GM18909 (cell line): ENCODE results near the gene CHRNB1.

Source experiments
- ATAC-seq: cut with Tn5 transposase; IDR thresholded peaks from one replicate; pipeline ENCODE4 v1.9.1; 2021; ENCODE audit warnings: mild to moderate bottlenecking; ENCODE audit not compliant: unreplicated experiment, poor library complexity

CHRNB1 gene

DNA sequence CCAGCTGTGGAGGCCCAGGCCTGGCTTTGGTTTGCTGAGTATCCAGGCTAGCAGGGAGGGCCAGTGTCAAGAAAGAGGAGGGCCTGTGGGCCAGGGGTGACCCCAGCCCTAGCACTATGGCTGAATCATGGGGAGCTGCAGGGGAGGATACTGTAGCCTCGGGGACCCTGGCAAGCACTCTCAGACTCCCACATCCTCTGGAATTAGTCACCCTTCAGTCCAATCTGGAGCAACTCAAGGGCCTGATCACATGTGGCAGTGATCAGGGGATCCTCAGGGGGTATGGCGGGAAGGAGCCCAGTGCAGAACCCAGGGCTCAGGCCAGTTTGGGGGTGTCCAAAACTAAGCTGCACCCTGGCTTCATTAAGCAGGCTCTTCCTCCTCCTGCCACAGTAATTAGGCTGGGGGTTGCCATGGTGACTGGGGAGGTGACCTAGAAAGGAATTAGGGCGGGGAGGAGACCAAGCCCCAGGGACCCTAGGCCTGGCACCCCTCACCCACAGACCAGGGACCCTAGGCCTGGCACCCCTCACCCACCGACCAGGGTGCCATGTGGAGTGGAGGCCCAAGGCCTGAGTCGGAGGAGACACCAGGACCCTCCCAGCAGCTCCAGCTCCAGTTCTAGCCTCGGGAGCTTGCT lies 31.4 kb upstream of the CHRNB1 start:
- no peak for ATAC-seq

DNA sequence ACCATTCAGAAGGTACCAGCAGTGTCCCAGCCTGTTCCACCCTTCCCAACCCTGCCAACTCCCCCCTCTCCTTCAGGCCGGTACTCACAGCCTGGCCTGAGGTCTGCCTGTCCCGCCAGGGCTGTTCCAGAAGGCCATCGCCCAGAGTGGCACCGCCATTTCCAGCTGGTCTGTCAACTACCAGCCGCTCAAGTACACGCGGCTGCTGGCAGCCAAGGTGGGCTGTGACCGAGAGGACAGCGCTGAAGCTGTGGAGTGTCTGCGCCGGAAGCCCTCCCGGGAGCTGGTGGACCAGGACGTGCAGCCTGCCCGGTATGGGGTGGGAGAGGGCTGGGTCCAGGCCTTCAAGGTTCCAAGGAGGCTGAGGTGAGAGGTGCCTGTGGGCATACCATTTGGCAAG lies 30.0 kb upstream of the CHRNB1 start:
- no peak for ATAC-seq

DNA sequence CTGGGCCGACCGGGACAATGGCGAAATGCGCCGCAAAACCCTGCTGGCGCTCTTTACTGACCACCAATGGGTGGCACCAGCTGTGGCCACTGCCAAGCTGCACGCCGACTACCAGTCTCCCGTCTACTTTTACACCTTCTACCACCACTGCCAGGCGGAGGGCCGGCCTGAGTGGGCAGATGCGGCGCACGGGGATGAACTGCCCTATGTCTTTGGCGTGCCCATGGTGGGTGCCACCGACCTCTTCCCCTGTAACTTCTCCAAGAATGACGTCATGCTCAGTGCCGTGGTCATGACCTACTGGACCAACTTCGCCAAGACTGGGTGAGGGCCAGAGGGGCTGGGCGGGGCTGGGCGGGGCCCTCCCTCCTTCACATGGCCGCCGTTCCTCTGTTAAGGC lies 29.1 kb upstream of the CHRNB1 start:
- ATAC-seq: no peak

DNA sequence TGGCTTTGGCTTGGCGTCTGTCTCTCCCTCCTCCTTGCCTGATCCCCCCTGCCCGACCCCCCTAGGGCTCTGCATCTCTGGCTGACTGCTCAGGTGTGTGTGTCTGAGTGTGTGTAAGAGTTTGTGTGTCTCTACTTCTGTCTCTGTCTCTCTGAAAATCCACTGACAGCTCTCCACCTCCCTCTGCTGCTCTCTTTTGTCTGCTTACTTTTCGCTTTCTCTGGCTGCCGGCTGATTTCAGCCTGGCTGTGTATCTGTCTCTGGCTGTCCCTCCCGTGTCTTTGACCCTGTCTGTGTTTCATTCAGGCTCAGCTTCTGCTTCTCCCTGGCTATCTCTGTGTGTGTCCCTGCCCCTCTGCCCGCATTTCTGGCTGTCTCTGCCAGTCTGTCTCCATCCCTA lies 28.5 kb upstream of the CHRNB1 start:
- no peak for ATAC-seq

DNA sequence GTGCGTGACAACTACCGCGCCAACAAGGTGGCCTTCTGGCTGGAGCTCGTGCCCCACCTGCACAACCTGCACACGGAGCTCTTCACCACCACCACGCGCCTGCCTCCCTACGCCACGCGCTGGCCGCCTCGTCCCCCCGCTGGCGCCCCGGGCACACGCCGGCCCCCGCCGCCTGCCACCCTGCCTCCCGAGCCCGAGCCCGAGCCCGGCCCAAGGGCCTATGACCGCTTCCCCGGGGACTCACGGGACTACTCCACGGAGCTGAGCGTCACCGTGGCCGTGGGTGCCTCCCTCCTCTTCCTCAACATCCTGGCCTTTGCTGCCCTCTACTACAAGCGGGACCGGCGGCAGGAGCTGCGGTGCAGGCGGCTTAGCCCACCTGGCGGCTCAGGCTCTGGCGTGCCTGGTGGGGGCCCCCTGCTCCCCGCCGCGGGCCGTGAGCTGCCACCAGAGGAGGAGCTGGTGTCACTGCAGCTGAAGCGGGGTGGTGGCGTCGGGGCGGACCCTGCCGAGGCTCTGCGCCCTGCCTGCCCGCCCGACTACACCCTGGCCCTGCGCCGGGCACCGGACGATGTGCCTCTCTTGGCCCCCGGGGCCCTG lies 27.7 kb upstream of the CHRNB1 start:
- no peak for ATAC-seq

DNA sequence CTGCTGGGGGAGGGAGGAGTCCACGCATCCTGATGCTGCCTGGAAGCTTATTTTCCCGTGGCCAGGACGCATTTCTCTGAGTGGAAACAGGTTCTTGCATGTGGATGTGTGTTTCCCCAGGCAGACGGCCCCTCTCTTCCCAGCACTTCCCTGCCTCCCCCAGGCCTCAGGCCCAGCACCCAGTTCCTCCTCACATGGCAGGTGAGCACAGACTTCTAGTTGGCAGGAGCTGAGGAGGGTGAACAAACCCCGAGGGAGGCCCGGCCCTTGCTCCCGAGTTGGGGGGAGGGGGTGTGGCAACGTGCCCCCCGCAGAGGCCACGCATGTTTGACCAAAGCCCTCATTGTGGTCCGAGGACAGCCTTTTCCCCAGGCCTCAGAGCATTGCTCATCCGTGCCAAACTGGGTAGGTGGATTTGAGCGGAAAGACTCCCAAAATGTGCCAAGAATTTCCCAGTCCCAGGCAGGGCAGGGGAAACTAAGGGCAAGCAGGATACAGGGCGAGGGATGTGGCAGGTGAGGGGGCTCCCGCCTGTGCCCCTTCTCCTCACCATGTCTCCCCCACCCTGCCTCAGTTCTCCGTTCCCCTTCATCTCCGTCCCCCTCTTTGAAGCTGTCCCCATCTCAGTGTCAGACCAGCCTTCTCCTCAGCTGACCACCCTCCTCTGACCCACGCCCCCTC lies 26.2 kb upstream of the CHRNB1 start:
- no peak for ATAC-seq

DNA sequence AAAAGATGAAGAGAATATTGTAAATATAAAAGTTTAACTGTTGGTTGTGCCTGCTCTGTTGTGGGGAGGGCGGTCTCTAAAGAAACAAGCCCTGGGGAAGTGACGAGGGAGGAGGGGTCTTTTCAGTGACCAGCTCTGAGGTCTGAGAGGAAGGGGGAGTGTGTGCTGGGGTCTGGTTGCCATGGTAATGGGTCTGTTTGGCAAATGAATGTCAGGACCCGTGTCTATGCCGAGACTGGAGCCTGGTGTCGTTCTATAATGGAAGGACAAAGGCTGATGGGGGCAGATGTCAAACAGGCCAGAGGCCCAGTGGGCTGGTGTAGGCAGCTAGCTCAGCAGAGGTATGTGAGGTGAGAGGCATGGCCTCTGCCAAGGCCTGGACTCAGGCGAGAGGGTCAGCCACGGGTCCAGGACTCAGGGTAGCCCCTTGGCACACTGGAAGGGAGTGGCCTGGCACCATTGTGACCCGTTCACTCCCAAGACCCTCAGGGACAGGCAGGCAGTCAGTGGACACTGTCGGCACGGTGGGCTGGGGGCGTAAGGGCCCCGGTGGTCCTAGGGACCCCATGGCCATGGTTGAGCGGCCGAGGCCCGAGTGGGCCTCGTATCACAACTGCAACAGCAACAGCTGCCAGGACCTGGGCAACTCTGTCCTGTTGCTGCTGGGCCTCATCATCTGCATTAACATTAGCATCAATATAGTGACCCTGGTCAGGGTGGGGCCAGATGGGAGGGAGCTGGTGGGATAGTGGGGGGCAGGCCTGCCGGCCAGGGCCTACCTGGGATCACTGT lies 24.8 kb upstream of the CHRNB1 start, which contains the start of gene SPEM1:
Gene SPEM1 (plus strand): TSS at position 506 of the 792 bp plus-strand sequence. CDS start 61 bp downstream, at position 567.
- ATAC-seq: no peak

DNA sequence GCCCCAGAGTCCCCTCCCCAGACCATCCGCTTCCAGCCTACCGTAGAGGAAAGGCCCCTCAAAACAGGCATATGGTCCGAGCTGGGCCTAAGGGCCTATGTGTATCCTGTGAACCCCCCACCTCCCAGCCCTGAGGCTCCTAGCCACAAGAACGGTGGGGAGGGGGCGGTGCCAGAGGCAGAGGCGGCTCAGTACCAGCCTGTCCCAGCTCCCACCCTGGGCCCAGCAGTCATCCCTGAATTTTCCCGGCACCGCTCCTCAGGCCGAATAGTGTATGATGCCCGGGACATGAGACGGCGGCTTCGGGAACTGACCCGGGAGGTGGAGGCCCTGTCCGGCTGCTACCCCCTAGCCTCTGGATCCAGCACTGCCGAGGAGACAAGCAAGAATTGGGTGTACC lies 23.7 kb upstream of the CHRNB1 start:
- no peak for ATAC-seq

DNA sequence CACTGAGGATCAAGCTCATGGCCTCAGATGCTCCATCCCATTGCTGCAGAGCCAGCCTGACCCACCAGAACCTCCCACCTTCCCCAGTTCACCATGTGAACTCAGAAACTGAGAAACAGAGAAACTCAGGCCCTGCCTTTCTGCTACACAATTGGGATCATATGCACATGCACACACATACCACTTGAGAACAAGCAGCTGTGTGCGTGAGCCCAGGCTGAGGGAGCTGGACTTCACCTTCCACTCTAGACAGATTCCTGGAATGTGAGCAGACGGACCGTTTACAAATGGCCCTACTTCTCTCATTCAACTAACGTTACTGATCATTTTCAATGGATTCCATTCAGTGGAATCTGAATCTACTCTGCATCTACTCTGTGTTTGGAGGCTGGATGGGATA lies 21.2 kb upstream of the CHRNB1 start:
- ATAC-seq: no peak

DNA sequence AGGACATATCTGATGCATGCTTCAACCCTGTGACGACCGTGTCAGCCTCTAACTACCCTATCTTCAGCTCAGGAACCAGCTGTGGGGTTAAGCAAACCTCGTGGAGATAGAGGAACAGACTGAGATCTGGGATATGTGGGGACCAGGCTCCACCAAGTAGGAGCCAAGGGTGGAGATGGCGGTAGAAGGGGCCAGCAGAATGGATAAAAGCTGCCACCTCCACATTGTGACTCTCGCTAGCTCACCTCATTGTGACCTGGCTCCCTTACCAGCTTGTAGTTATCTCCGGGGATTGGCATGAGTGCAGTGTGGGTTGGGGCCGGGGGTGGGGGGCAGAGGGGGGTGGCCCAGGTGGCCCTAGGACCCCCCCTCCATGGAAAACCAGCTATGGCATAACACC lies 19.5 kb upstream of the CHRNB1 start, which contains the start of gene SPEM2:
Gene SPEM2 (plus strand): TSS at position 301 of the 400 bp plus-strand sequence. CDS start 73 bp downstream, at position 374.
- no peak for ATAC-seq

DNA sequence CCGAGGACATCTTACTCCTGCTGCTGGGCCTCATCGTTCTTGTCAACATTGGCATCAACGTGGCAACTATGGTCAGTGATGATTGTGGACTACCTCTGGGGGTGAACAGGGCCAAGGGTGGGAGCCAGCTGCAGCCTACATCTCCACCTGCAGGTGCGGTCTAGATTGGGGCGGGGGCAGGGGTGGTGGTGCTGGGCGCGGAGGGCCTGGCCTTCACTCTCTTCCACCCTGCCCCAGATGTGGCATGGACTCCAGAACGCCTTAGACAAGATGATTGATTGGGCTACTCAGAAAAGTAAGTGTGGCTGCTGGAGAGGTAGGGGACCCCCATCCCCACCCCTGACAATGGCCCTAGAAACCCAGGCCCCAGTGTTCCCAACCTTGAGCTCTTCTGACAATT lies 19.1 kb upstream of the CHRNB1 start:
- no peak for ATAC-seq

DNA sequence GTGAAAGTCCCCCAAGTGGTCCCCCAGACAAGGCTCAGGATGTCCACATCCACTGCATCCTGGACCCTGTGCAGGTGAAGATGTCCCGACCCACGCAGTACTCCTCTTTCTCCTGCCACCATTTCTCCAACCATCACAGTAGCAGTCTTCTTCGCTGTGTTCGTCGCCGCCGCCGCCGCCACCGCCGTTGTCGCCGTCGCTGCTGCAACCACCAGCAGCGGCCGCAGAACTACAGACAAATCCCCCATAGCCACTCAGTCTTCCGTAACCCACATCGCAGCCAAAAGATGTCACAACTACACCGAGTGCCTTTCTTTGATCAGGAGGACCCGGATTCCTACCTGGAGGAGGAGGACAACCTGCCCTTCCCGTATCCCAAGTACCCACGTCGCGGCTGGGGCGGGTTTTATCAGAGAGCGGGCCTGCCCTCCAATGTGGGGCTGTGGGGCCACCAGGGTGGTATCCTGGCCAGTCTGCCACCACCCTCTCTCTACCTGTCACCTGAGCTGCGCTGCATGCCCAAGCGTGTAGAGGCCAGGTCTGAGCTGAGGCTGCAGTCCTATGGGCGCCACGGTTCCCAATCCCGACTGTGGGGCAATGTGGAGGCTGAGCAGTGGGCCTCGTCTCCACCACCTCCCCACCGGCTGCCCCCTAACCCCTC lies 18.5 kb upstream of the CHRNB1 start:
- ATAC-seq: no peak

DNA sequence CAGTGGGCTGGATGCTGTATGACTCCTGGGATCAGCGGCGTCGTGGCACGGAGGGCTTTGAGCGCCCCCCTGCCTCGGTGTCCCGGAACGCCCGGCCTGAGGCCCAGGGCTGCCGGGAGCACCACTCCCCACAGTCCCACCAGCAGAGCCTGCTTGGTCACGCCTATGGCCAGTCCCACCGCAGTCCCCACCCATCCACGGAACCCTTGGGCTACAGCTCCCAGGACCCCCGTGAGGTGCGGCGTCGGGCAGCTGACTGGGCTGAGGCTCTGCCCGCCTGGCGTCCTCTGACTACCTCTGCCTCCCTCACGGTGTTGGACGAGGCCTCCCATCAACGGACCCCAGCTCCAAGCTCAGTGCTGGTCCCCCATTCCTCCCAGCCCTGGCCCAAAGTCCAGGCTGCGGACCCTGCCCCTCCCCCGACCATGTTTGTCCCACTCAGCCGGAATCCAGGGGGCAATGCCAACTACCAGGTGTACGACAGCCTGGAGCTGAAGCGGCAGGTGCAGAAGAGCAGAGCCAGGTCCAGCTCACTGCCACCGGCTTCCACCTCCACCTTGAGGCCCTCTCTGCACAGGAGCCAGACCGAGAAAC lies 17.9 kb upstream of the CHRNB1 start:
- no peak for ATAC-seq

DNA sequence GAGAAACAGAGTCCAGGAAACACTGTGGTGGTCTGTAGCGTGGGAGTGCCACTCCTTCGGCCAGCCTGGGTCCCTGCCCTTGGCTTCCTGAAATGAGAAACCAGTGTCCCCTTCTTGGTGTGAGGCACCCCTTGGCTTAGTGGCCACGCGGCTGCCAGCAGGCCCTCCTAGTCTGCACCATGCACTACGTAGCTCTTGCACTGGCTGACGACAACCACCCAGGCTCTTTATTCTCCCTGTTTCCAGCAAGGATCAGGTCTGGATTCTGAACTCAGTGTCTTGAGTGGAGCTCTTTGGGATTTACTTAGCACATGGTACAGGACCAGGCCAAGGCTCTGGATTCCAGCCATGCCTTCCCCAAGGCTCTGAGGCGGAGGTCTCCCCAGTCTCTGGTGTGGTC lies 17.3 kb upstream of the CHRNB1 start:
- no peak for ATAC-seq

DNA sequence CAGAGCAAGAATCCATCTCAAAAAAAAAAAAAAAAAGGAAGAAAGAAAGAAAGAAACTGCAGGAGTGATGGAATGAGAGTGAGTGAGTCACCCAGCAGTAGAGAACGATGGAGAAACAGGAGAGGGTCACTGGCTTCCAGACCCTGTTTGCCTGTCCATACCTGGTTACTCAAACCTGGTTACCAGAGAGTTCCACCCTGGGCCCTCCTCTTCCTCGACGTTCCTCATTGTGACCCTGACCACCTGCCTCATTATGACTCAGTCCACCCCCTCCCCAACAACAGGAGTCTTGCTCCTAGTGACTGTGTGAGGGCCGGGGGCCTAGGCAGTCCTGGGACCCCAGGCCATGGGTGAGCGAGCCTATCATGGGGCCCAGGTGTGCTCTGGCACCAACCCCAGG lies 16.3 kb upstream of the CHRNB1 start, which contains the start of gene SPEM3:
Gene SPEM3 (plus strand): TSS at position 301 of the 400 bp plus-strand sequence. CDS start 46 bp downstream, at position 347.
- ATAC-seq: no peak

DNA sequence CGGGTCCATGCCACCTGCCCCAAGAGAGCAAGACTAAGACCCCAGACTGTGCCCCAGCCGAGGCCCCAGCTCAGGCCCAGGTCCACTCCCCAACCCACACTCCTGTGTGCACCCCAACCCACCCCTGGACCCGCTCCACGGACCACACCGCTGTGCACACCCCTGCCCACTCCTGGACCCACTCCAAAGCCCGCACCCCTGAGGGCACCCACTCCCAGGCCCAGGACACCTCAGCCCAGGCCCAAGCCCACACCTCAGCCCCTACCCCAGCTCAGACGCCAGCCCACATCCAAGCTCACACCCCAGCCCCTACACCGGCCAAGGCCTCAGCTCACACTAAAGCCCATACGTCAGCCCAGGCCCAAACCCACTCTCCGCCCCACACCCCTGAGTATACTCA lies 15.1 kb upstream of the CHRNB1 start:
- ATAC-seq: no peak

DNA sequence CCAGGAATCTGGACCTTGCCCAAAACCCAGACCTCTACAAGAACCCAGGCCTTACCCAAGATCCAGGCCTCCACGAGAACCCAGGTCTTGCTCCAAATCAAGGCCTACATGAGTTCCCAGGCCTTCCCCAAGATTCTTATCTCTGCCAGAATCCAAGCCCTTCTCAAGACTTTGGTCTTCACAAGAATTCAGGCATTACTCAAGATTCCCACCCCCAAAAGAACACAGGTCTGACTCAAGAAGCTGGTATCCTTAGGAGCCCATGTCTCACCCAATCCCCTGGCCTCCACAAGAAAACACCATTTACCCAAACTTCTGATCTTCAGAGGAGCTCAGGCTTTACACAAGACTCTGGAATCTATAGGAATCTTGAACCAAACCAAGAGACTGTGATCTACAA lies 13.6 kb upstream of the CHRNB1 start:
- no peak for ATAC-seq

DNA sequence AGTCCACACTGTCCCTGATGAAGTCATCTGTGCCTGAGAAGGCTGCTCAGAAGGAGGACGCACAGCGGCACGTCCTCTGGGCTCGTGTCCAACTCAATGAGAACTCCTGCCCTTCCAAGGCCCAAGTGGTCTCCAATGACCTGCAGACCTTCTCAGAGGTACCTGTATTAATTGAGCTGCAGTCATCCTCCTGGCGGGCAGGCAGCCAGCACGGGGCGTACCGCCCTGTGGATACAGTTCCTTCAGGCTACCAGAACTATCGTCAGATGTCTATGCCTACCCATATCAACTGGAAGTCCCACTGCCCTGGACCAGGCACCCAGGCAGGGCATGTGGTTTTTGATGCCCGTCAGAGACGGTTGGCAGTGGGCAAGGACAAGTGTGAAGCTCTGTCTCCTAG lies 12.6 kb upstream of the CHRNB1 start:
- ATAC-seq: no peak

DNA sequence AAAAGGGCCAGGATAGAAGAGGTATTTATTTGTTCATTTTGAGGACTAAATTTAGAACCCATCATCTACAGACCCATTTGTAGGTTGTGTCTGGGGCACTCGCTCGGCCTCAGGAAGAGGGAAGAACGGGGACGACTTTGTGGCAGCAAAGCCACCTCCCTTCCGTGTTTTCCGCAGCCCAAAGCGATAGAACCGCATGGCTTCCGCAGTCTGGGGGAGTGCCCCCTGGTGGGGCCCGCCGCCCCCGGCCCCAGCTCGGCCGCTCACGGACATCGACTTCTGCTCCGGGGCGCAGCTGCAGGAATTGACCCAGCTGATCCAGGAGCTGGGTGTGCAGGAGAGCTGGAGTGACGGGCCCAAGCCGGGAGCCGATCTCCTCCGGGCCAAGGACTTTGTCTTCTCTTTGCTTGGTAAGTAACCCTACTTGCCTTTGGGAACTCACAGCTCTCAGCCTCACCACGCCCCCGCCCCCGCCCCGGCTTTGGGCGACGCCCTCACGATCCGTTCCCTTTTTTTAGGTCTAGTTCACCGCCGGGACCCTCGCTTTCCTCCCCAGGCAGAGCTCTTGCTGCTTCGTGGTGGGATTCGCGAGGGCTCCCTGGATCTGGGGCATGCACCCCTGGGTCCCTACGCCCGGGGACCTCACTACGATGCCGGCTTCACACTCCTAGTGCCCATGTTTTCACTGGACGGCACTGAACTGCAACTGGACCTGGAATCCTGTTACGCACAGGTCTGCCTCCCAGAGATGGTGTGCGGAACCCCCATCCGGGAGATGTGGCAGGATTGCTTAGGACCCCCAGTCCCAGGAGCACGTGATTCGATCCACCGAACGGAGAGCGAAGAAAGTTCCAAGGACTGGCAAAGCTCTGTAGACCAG lies 8.9 kb upstream of the CHRNB1 start:
- ATAC-seq: peak; percentile 28
